Measurements from ENCODE around the gene SMTNL1. TPM values are rescaled to one million over a fixed set of nuclear protein-coding genes. Genes with fewer than 3 reads are reported as not detected.

SMTNL1 gene
- total RNA-seq, 2 donors from 2014 or later = 0.22 TPM

- Histone ChIP-seq H3K27ac (ENCODE audit: low read depth, low read length) (no peak overlapping the region), H3K9me3 (ENCODE audit: control insufficient read depth, low read length) (no peaks in the 10 kb centered on the region), H3K9ac (ENCODE audit: extremely low read depth, low read length, poor library complexity, severe bottlenecking) (no peak overlapping the region), H3K36me3 (ENCODE audit: control insufficient read depth, insufficient read depth, low read length) (no peaks in the 10 kb centered on the region), H3K27me3 (ENCODE audit: control insufficient read depth, insufficient read depth, low read length, poor library complexity, severe bottlenecking) (no peaks in the 10 kb centered on the region), H3K4me1 (ENCODE audit: control insufficient read depth, insufficient read depth, low read length) (no peaks in the 10 kb centered on the region), H3K4me3 (ENCODE audit: low read length) (no peak overlapping the region)
- Mint-ChIP-seq H3K4me1 (peaks cover 35% of the 10 kb centered on the region), H3K9me3 (no peaks in the 10 kb centered on the region), H3K36me3 (ENCODE audit: low read depth) (peaks cover 8% of the 10 kb centered on the region), H3K4me3 (no peak overlapping the region), H3K27ac (peak overlapping the region; percentile 35), H3K27me3 (ENCODE audit: insufficient read depth) (peaks cover 4% of the 10 kb centered on the region)
- WGBS, 2 experiments (ENCODE audit: insufficient coverage in 1 of 2, insufficient read length in 1 of 2) = 90 to 96% methylated on average over 12 to 15 of the region's 15 CpGs
- DNase-seq = no peak
- no peak for TF ChIP-seq CTCF (conservative IDR thresholded peaks at IDR 0.05)
Measured at GRCh38 chr11:57497303-57498247, 39.8 kb upstream of the SMTNL1 start.

- H3K9me3 ChIP-seq (ENCODE audit: control insufficient read depth, low read length) = no peaks in the 10 kb centered on the region
- no peaks in the 10 kb centered on the region for H3K4me1 ChIP-seq (ENCODE audit: control insufficient read depth, insufficient read depth, low read length)
- no peak for DNase-seq
- H3K4me3 Mint-ChIP-seq = no peak overlapping the region
- H3K9ac ChIP-seq (ENCODE audit: extremely low read depth, low read length, poor library complexity, severe bottlenecking) = no peak overlapping the region
- H3K27ac Mint-ChIP-seq = no peak overlapping the region
- H3K27me3 ChIP-seq (ENCODE audit: control insufficient read depth, insufficient read depth, low read length, poor library complexity, severe bottlenecking) = no peaks in the 10 kb centered on the region
- WGBS, 2 experiments (ENCODE audit: insufficient coverage in 1 of 2, insufficient read length in 1 of 2) = 83 to 94% methylated on average over 5 to 6 of the region's 6 CpGs
- H3K4me1 Mint-ChIP-seq = peaks cover 41% of the 10 kb centered on the region
- no peak overlapping the region for H3K27ac ChIP-seq (ENCODE audit: low read depth, low read length)
- no peaks in the 10 kb centered on the region for H3K36me3 ChIP-seq (ENCODE audit: control insufficient read depth, insufficient read depth, low read length)
- peaks cover 4% of the 10 kb centered on the region for H3K27me3 Mint-ChIP-seq (ENCODE audit: insufficient read depth)
- H3K4me3 ChIP-seq (ENCODE audit: low read length) = no peak overlapping the region
- no peaks in the 10 kb centered on the region for H3K9me3 Mint-ChIP-seq
- H3K36me3 Mint-ChIP-seq (ENCODE audit: low read depth) = peaks cover 8% of the 10 kb centered on the region
- TF ChIP-seq CTCF (conservative IDR thresholded peaks at IDR 0.05) = no peak
Measured at GRCh38 chr11:57498540-57498939, 38.9 kb upstream of the SMTNL1 start.

- peaks cover 7% of the 10 kb centered on the region for H3K36me3 Mint-ChIP-seq (ENCODE audit: low read depth)
- H3K27me3 Mint-ChIP-seq (ENCODE audit: insufficient read depth) = peaks cover 4% of the 10 kb centered on the region
- H3K27ac ChIP-seq (ENCODE audit: low read depth, low read length) = no peak overlapping the region
- no peaks in the 10 kb centered on the region for H3K36me3 ChIP-seq (ENCODE audit: control insufficient read depth, insufficient read depth, low read length)
- no peaks in the 10 kb centered on the region for H3K4me1 ChIP-seq (ENCODE audit: control insufficient read depth, insufficient read depth, low read length)
- peak; percentile 31 for TF ChIP-seq CTCF (conservative IDR thresholded peaks at IDR 0.05)
- H3K4me3 Mint-ChIP-seq = peak overlapping the region; percentile 45
- H3K9me3 ChIP-seq (ENCODE audit: control insufficient read depth, low read length) = no peaks in the 10 kb centered on the region
- H3K4me1 Mint-ChIP-seq = peaks cover 42% of the 10 kb centered on the region
- no peaks in the 10 kb centered on the region for H3K9me3 Mint-ChIP-seq
- DNase-seq = peak; percentile 99
- no peak overlapping the region for H3K9ac ChIP-seq (ENCODE audit: extremely low read depth, low read length, poor library complexity, severe bottlenecking)
- H3K27me3 ChIP-seq (ENCODE audit: control insufficient read depth, insufficient read depth, low read length, poor library complexity, severe bottlenecking) = no peaks in the 10 kb centered on the region
- 7 to 9% methylated on average over 12 to 35 of the region's 35 CpGs for WGBS, 2 experiments (ENCODE audit: insufficient coverage in 1 of 2, insufficient read length in 1 of 2)
- peak overlapping the region; percentile 44 for H3K4me3 ChIP-seq (ENCODE audit: low read length)
- peak overlapping the region; percentile 88 for H3K27ac Mint-ChIP-seq
Measured at GRCh38 chr11:57499413-57499982, 37.9 kb upstream of the SMTNL1 start.

Measured in endodermal cell (in vitro differentiated cells).